ENCODE measurements around the gene KRTAP10-3. TPM values are rescaled to one million over a fixed set of nuclear protein-coding genes. Genes with fewer than 3 reads are reported as not detected.

KRTAP10-3 gene
- total RNA-seq, 1 experiment from 2014 or later: not detected

DNA sequence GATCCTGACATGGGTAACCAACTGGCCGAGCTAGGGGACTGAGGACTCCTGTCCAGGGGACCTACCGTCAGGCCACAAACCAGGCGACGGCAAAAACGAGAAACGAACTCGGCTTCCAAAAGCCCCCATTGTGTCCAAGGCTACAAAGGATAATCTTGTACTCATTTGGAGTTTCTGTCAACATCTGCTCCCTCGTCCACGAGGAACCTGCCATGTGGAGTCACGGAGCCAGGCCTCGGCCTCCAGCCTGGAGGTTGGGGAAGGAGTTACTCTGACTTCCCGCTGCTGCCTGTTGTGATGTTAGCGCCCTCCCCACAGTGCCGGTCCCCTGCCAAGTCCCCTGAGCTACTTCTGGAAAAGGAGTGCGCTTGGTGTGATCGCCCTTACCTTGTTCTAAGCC lies 25.9 kb downstream of the KRTAP10-3 start:
- Histone ChIP-seq H3K9me3 (ENCODE audit: control insufficient read depth in 1 of 2, insufficient read depth in 1 of 2, low read depth in 1 of 2, low read length in 2 of 2) (no peaks in the 10 kb centered on the region), H3K9ac (ENCODE audit: low read length) (no peak overlapping the region), H3K9me2 (ENCODE audit: insufficient read depth) (no peaks in the 10 kb centered on the region), H3K79me2 (ENCODE audit: insufficient read depth, low read length) (no peaks in the 10 kb centered on the region), H3K4me2 (ENCODE audit: low read length) (no peak overlapping the region), H2AFZ (ENCODE audit: low read depth, low read length, poor library complexity, severe bottlenecking) (no peak overlapping the region), H3K36me3 (ENCODE audit: control insufficient read depth in 1 of 2, insufficient read depth in 2 of 2, low read length in 2 of 2) (no peaks in the 10 kb centered on the region), H3K27me3 (ENCODE audit: insufficient read depth, low read length) (no peaks in the 10 kb centered on the region), H3K27ac (ENCODE audit: low read depth, low read length) (no peak overlapping the region), H4K20me1 (ENCODE audit: insufficient read depth) (no peaks in the 10 kb centered on the region), H3K4me1 (ENCODE audit: control insufficient read depth in 1 of 2, insufficient read depth in 2 of 2, low read length in 2 of 2) (no peaks in the 10 kb centered on the region), H3K4me3 (replicated peaks in 1 of 2; ENCODE audit: low read depth in 1 of 2, low read length in 2 of 2) (no peak overlapping the region)
- intact Hi-C loops (cut with micrococcal nuclease): no loop called here
- ATAC-seq (no peak), DNase-seq (ENCODE audit: low read depth, low spot score) (no peak)
- ChIA-PET CTCF (interaction anchor here (1.2 kb wide), 1 partner anchor 210 kb away, joined by 3 read pairs; no protein-coding TSS in a partner anchor), POLR2A (no interaction called here), RAD21 (ENCODE audit: low non-redundant PET in 1 of 2, low total read pairs in 2 of 2, uncharacterized antibody in 2 of 2, unreplicated experiment in 2 of 2) (no interaction called here)
- TF ChIP-seq SIN3A (IDR thresholded peaks at IDR 0.05; ENCODE audit: low read depth) (no peak), EZH2 (IDR thresholded peaks at IDR 0.05) (no peak), TCF7L2 (IDR thresholded peaks at IDR 0.05; ENCODE audit: borderline replicate concordance, extremely low read depth, insufficient read depth, insufficient read length) (no peak), POLR2A (IDR thresholded peaks at IDR 0.05; ENCODE audit: borderline replicate concordance, extremely low read depth, insufficient read depth, insufficient read length) (no peak), POLR2AphosphoS5 (IDR thresholded peaks at IDR 0.05; ENCODE audit: low read depth, low read length) (no peak), FOSL1 (IDR thresholded peaks at IDR 0.05; ENCODE audit: low read depth) (no peak), CBX3 (IDR thresholded peaks at IDR 0.05; ENCODE audit: low read depth) (no peak), YY1 (IDR thresholded peaks at IDR 0.05; ENCODE audit: extremely low read depth, insufficient replicate concordance, low read depth, low read length) (no peak), RAD21 (IDR thresholded peaks at IDR 0.05; ENCODE audit: low read depth) (no peak), SP1 (IDR thresholded peaks at IDR 0.05; ENCODE audit: low read depth) (no peak), SRF (IDR thresholded peaks at IDR 0.05; ENCODE audit: low read depth) (no peak)
- TF ChIP-seq, protein P1, sequence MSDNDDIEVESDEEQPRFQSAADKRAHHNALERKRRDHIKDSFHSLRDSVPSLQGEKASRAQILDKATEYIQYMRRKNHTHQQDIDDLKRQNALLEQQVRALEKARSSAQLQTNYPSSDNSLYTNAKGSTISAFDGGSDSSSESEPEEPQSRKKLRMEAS (IDR thresholded peaks at IDR 0.05): no peak
- TF ChIP-seq, protein P2, sequence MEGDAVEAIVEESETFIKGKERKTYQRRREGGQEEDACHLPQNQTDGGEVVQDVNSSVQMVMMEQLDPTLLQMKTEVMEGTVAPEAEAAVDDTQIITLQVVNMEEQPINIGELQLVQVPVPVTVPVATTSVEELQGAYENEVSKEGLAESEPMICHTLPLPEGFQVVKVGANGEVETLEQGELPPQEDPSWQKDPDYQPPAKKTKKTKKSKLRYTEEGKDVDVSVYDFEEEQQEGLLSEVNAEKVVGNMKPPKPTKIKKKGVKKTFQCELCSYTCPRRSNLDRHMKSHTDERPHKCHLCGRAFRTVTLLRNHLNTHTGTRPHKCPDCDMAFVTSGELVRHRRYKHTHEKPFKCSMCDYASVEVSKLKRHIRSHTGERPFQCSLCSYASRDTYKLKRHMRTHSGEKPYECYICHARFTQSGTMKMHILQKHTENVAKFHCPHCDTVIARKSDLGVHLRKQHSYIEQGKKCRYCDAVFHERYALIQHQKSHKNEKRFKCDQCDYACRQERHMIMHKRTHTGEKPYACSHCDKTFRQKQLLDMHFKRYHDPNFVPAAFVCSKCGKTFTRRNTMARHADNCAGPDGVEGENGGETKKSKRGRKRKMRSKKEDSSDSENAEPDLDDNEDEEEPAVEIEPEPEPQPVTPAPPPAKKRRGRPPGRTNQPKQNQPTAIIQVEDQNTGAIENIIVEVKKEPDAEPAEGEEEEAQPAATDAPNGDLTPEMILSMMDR (IDR thresholded peaks at IDR 0.05 in 2 of 3, conservative IDR thresholded peaks at IDR 0.05 in 1 of 3; ENCODE audit: borderline replicate concordance in 1 of 3, insufficient read depth in 1 of 3, low read depth in 2 of 3, low read length in 2 of 3): no peak
- no TSS peak for BruUV-seq (replicated peaks)
